Measurements from ENCODE around the gene MYO9B.

DNA sequence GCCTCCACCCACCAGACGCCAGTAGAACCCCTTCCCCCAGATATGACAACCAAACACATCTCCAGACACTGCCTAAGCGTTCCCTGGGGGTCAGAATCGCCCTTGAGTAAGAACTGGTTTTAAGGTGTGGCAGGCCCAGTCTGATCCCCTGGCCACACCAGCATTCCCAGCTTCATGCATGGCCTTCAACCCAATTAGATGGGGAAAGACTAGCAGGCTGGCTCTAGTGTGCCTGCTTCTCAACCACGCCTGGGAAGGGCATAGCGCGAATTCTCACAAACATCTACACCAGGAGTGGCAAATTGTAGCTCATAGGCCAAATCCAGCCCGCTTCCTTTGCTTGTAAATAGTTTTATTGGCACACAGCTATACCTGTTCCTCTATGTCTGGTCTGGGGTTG lies 13.9 kb upstream of the MYO9B start:
- no peak for TF ChIP-seq EZH2 (IDR thresholded peaks at IDR 0.05; ENCODE audit: low read length)
- TF ChIP-seq, protein P1, sequence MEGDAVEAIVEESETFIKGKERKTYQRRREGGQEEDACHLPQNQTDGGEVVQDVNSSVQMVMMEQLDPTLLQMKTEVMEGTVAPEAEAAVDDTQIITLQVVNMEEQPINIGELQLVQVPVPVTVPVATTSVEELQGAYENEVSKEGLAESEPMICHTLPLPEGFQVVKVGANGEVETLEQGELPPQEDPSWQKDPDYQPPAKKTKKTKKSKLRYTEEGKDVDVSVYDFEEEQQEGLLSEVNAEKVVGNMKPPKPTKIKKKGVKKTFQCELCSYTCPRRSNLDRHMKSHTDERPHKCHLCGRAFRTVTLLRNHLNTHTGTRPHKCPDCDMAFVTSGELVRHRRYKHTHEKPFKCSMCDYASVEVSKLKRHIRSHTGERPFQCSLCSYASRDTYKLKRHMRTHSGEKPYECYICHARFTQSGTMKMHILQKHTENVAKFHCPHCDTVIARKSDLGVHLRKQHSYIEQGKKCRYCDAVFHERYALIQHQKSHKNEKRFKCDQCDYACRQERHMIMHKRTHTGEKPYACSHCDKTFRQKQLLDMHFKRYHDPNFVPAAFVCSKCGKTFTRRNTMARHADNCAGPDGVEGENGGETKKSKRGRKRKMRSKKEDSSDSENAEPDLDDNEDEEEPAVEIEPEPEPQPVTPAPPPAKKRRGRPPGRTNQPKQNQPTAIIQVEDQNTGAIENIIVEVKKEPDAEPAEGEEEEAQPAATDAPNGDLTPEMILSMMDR (optimal IDR thresholded peaks at IDR 0.05 in 1 of 3, IDR thresholded peaks at IDR 0.05 in 1 of 3, conservative IDR thresholded peaks at IDR 0.05 in 1 of 3; ENCODE audit: extremely low read depth in 1 of 3, insufficient read depth in 2 of 3, low read length in 3 of 3) = no peak
